Measurements from ENCODE around the gene NT5C3B.
"Not testable (repeated sequence)": the region's sequence is repeated elsewhere in the genome, so short reads cannot be mapped to it uniquely, and the experiment has no call there.

Gene NT5C3B

GRCh38 chr17:41835800-41836549 is at the start of gene NT5C3B:
NT5C3B (minus strand) TSS chr17:41836232; CDS start chr17:41836193, 39 bp downstream.
- no peak for DNase-seq

GRCh38 chr17:41885733-41886132 is 49.7 kb upstream of the NT5C3B start:
- DNase-seq, result no peak

GRCh38 chr17:41882756-41883155 is 46.7 kb upstream of the NT5C3B start:
- no peak for DNase-seq

GRCh38 chr17:41880130-41880529 is 44.1 kb upstream of the NT5C3B start:
- DNase-seq, result no peak

- not testable (repeated sequence) for DNase-seq
Observed at GRCh38 chr17:41874293-41874670, 38.2 kb upstream of the NT5C3B start.

GRCh38 chr17:41873559-41874292 is 37.7 kb upstream of the NT5C3B start:
- no peak for DNase-seq

- no peak for DNase-seq
Observed at GRCh38 chr17:41871789-41872188, 35.8 kb upstream of the NT5C3B start.

- DNase-seq, result no peak
Observed at GRCh38 chr17:41870627-41871026, 34.6 kb upstream of the NT5C3B start.

GRCh38 chr17:41870097-41870496 is 34.1 kb upstream of the NT5C3B start:
- DNase-seq, result no peak

GRCh38 chr17:41869426-41869825 is 33.4 kb upstream of the NT5C3B start:
- DNase-seq, result no peak

GRCh38 chr17:41868568-41868967 is 32.5 kb upstream of the NT5C3B start:
- DNase-seq, result no peak

- no peak for DNase-seq
Observed at GRCh38 chr17:41865596-41865893, 29.5 kb upstream of the NT5C3B start.

- DNase-seq, result peak; percentile 89
Observed at GRCh38 chr17:41864836-41865595, 29.0 kb upstream of the NT5C3B start, which contains the start of gene KLHL11. KLHL11 (minus strand) TSS chr17:41865423; CDS start chr17:41865370, 53 bp downstream.

- DNase-seq, result no peak
Observed at GRCh38 chr17:41864498-41864835, 28.4 kb upstream of the NT5C3B start.

GRCh38 chr17:41863074-41863848 is 27.2 kb upstream of the NT5C3B start:
- DNase-seq, result no peak

- no peak for DNase-seq
Observed at GRCh38 chr17:41860254-41860931, 24.4 kb upstream of the NT5C3B start.

GRCh38 chr17:41851382-41851781 is 15.3 kb upstream of the NT5C3B start:
- not testable (repeated sequence) for DNase-seq

- no peak for DNase-seq
Observed at GRCh38 chr17:41849251-41849990, 13.4 kb upstream of the NT5C3B start.

- no peak for DNase-seq
Observed at GRCh38 chr17:41848788-41849187, 12.8 kb upstream of the NT5C3B start.

- no peak for DNase-seq
Observed at GRCh38 chr17:41844971-41845370, 8.9 kb upstream of the NT5C3B start.

GRCh38 chr17:41840781-41841180 is 4.7 kb upstream of the NT5C3B start:
- DNase-seq, result not testable (repeated sequence)

GRCh38 chr17:41839448-41839847 is 3.4 kb upstream of the NT5C3B start:
- not testable (repeated sequence) for DNase-seq
